ENCODE data around the gene PEAK1.

- TF ChIP-seq GATA2 (IDR thresholded peaks at IDR 0.05; ENCODE audit: low read depth, low read length) (no peak), GATA3 (IDR thresholded peaks at IDR 0.05; ENCODE audit: low read depth, low read length) (no peak)
These were observed 349.2 kb downstream of the PEAK1 start, which contains the start of gene TSPAN3 for GRCh38 chr15:77070495-77071304.

All from SH-SY5Y (cell line).